Stimulated activated CD4-positive, alpha-beta T cell treated with anti-CD3 and anti-CD28 coated beads, Interleukin-1b, Interleukin-23, amount 100 ng/mL, for 4 hours (primary cell): Measurements from ENCODE around the gene DCST2.

Experiments used
- DNase-seq, 2 donors: peaks; one replicate each; pipeline ENCODE4 v3.0.0-alpha.2; 2020; ENCODE audit warnings: low read depth in 2 of 2

DCST2 gene

GRCh38 chr1:155069551-155070157 is 36.1 kb upstream of the DCST2 start:
- DNase-seq = no peak

GRCh38 chr1:155068599-155068998 is 35.0 kb upstream of the DCST2 start:
- no peak for DNase-seq

GRCh38 chr1:155066777-155067176 is 33.2 kb upstream of the DCST2 start:
- DNase-seq = no peak

DNA sequence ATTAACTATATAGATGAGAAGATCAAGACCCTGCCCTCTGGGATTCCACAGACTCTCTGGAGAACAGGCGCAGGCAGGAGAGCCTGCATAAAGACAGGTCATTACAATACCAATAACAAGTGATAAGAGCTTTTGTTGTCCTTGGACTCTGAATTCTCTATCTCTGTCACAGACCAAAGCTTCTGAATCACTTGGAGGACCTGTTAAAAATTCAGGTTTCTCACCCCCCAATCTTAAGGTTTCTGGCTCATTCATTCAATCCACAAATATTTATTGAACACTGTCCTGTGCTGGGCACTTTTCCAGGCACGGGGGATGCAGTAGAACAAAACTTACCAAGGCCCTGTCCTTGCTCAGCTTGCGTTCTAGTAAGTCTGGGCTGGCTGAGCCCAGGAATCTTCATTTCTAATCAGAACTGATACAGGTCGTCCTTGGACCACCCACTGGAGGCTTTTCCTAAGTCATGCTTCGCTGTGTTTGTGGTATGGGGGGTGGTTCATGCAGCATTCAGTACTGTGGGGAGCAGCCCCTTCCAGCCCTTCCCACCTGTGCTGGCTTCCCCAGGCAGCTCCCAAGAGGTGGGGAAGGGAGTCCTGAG is 31.4 kb upstream of the DCST2 start:
- no peak for DNase-seq

- no peak for DNase-seq
These were observed 30.7 kb upstream of the DCST2 start for GRCh38 chr1:155064111-155064831.

- peak; percentile 69 to 73 for DNase-seq
These were observed 30.0 kb upstream of the DCST2 start, which contains the start of gene EFNA4 for GRCh38 chr1:155063550-155064110. EFNA4 (plus strand) TSS chr1:155063740; CDS start chr1:155063824, 84 bp downstream.

DNA sequence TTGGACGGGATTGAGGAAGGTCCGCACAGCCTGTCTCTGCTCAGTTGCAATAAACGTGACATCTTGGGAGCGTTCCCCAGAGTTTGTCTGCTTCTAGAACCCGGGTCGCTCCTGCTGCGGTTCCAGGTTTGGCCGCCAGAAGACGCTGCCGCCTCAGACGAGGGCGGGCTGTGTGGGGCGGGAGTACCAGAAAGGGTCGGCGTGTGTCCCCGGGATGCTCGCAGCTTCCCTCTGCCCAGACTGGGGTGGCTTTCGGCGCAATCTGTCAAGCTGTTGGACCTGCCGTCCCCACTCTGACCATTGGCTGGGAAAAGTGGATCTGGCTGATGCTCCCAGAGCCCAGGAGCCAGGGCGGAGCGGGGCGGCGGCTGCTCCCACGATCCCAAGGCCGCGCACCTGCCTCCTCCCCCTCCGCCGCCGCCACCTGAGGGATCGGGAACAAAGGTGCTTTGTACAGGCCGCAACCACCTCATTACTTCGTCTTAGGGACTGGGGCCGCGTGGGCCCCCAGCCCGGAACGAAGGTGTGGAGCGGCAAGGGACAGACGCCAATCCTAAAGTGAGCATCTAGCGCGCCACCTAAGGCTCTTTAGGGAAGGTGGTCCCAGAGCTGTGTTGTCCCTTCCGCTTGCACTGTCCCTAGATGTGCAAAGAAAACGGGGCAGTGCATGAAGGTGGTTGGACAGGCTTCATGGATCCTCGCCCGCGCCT is 29.3 kb upstream of the DCST2 start:
- DNase-seq = peak; percentile 71 to 74

DNA sequence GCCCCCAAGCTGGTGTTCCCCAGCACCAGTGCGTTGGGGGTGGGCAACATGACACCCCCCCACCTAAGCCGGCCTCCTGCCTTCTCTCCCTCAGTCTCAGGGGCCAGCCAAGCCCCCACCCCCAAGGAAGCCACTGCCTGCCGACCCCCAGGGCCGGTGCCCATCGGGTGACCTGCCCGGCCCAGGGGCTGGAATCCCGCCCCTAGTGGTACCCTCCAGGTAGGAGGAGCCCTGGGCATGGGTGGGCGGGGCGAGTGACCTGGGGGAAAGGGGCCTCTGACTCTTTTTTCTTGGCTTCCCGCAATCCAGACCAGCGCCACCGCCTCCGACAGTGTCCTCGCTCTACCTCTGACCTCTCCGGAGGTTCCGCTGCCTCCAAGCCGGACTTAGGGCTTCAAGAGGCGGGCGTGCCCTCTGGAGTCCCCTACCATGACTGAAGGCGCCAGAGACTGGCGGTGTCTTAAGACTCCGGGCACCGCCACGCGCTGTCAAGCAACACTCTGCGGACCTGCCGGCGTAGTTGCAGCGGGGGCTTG is 28.6 kb upstream of the DCST2 start:
- DNase-seq = no peak

GRCh38 chr1:155061381-155062150 is 28.0 kb upstream of the DCST2 start:
- DNase-seq = peak; percentile 95 to 97

DNA sequence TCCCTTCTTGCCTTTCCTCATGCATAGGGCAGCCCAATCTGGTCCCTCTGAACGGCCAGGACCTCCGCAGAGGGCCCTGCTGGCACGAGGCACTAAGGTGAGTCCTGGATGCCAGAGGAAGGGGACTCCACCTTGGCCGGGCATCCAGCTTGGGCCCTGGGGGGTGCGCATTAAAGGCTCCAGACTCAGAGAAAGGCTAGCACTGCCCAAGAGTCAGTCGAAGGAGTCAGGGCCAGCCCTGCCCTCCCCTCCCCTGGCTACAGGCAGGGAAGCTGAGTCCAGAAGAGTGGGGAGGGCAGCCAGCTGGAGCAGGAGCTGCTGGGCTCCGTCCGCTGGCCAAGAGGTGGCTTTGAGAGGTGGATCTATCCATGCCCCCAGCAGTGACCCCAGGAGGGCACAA is 27.2 kb upstream of the DCST2 start:
- no peak for DNase-seq

- no peak for DNase-seq
These were observed 24.2 kb upstream of the DCST2 start for GRCh38 chr1:155057788-155058211.

- DNase-seq = no peak
These were observed 23.5 kb upstream of the DCST2 start for GRCh38 chr1:155057104-155057503.

DNA sequence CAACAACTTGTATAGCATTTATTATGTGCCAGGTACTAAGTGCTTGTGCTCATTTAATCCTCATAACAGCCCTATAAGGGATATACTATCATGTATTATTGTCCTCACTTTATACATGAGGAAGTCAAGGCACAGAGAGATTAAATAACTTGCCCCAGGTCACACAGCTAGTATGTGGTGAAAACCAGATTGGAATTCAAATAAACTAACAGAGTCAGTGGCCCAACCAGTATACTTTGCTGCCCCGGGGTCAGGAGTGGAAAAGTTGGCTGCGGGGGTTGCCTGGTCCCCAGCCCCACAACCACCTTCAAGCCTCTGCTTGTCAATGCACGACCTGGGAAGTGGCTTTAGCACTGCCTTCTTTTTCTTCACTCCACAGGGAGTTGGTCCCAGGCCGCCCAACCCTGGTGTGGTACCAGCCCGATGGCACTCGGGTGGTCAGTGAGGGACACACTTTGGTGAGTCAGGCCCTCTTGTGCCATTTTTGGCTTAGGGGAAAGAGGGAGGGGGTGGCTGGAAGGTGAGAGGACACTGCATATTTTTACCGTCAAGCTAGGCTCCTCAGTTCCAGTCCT is 20.0 kb upstream of the DCST2 start:
- no peak for DNase-seq

DNA sequence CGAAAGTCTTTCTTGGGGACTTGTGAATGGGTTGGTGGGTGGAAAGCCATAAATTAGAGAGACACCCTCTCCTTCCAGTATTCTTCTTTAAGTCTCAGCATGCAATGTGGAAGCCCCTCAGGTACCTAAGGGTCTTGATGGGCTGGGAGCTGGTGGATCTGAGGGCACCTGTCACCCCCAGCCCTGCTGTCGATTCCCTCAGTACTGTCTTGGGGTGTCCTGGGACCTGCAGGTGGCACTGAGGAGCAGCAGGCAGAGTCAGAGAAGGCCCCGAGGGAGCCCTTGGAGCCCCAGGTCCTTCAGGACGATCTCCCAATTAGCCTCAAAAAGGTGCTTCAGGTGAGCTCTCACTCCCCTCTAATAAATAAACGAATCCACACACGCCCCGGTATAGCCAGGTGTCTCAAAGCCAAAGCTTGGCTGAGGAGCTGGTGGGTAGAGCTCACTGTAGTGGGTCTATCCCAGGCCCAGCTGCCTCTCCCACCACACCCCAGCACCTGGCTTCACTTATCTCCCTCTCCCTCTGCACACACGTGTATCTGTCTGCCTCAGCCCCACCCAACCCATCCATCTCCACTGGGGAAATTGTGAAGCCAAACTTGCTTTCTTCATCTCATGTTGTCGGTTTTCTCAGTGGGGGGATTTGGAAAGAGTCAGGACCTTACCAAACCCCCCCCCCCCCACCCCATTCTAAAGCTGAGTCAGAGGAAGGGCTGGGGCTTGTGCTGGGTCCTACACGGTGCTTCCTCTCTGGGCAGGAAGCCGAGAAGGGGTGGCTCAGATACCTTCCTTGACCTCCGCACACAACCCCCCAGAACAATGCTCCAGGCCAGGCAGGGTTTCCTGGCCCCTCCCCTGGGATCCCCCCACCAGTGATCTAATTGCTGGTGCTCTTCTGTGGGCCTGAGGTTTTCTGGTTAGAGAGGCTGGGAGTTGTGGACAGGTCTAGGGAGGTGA is 19.1 kb upstream of the DCST2 start:
- no peak for DNase-seq

- DNase-seq = peak in 1 of 2 donors; percentile 35
These were observed 18.3 kb upstream of the DCST2 start for GRCh38 chr1:155051777-155052398.

- DNase-seq = no peak
These were observed 17.8 kb upstream of the DCST2 start for GRCh38 chr1:155051342-155051776.

GRCh38 chr1:155050560-155051341 is 17.2 kb upstream of the DCST2 start, which contains the start of gene ADAM15:
ADAM15 (plus strand) TSS chr1:155051316; CDS start chr1:155051387, 71 bp downstream.
- peak; percentile 70 to 78 for DNase-seq
